GM13977 (cell line): ENCODE results near the gene DCUN1D1.

Experiments
- DNase-seq: peaks from one replicate; pipeline ENCODE4 v3.0.0; 2012; ENCODE audit warnings: low spot score
- in situ Hi-C: fragments of 300-500 bp; cut with MboI; formaldehyde crosslinking; loops from one replicate; pipeline ENCODE4 v1.12.0; 2022; ENCODE audit warnings: low sequenced_read_pairs, low pct_unique_long_range_greater_than_20kb, mixed read lengths, inconsistent platforms; ENCODE audit not compliant: unreplicated experiment
- TF ChIP-seq, protein P1 (sequence below): IDR thresholded peaks from 2 replicates; pipeline ENCODE4 v1.5.1; 2012; ENCODE audit warnings: mild to moderate bottlenecking, control low read depth; ENCODE audit not compliant: insufficient read depth; ENCODE audit errors: extremely low read depth, missing control alignments

Gene DCUN1D1

DNA sequence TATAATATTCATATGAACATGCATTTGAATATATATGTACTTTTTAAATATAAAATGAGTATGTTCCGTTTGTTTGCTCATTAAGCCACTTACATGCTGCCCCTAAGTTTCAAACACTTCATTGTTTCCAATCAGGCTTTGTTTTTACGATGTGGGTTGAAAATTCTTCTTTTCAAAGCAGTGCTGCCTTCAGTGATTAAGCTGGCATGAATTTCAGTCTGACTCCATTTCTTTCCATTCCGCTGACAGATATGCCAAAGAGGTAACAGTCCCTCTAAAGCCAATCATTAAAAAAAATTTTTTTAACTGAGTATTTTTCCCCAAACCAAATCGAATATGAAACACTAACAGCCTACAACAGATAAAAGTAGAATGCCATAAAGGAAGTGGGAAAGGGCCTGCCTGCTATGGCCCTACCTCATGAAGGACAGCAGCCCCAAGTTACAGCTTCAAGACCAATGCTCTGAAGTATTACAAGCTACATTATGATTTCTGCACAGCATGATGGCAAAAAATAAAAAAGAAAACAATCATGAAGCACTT, 40.0 kb downstream of the DCUN1D1 start:
- TF ChIP-seq, protein P1, sequence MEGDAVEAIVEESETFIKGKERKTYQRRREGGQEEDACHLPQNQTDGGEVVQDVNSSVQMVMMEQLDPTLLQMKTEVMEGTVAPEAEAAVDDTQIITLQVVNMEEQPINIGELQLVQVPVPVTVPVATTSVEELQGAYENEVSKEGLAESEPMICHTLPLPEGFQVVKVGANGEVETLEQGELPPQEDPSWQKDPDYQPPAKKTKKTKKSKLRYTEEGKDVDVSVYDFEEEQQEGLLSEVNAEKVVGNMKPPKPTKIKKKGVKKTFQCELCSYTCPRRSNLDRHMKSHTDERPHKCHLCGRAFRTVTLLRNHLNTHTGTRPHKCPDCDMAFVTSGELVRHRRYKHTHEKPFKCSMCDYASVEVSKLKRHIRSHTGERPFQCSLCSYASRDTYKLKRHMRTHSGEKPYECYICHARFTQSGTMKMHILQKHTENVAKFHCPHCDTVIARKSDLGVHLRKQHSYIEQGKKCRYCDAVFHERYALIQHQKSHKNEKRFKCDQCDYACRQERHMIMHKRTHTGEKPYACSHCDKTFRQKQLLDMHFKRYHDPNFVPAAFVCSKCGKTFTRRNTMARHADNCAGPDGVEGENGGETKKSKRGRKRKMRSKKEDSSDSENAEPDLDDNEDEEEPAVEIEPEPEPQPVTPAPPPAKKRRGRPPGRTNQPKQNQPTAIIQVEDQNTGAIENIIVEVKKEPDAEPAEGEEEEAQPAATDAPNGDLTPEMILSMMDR = no peak
- in situ Hi-C loops = no loop called here
- no peak for DNase-seq

DNA sequence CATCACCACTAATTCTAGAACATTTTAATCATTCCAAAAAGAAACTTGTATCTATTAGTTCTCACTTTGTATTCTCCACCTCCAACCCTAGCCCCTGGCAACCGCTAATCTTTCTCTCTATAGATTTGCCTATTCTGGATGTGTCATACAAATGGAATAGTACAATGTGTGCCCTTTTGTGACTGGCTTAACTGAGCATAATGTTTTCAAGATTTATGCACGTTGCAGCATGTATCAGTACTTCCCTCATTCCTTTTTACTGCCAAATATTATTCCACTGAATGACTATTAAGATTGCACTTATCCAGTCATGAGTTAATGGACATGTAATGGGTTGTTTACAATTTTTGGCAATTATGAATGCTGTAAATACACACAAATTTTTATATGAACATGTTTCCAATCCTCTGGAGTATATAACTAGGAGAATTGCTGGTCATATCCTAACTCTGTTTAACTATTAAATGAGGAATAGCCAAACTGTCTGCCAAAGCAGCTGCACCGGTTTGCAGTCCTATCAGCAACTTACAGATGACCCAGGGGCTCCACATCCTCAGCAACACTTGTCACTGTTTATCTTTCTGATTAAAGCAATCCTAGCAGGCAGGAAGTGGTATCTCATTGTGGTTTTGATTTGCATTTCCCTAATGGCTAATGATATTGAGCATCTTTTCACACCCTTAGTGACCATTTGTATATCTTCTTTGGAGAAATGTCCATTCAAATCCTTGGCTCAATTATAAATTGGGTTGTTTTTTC, 42.9 kb downstream of the DCUN1D1 start:
- TF ChIP-seq, protein P1 = no peak
- in situ Hi-C loops = no loop called here
- no peak for DNase-seq

DNA sequence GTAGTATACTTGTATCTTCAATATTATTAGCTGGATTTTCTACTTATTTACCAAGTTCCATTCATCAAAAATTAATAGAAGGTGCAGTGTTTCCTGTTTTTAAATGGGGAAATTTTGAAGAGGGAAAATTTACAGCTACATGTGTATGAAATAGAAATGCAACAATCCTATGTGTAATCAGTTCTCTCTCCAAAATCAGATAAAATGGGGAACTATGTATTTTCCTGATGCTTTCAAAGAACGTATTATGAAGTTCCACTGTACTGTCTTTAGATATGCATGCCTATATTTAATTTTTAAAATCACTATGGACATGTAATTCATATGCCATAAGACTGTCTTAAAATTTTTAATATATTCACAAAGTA, 43.4 kb downstream of the DCUN1D1 start:
- TF ChIP-seq, protein P1 = no peak
- in situ Hi-C loops = no loop called here
- DNase-seq = no peak

DNA sequence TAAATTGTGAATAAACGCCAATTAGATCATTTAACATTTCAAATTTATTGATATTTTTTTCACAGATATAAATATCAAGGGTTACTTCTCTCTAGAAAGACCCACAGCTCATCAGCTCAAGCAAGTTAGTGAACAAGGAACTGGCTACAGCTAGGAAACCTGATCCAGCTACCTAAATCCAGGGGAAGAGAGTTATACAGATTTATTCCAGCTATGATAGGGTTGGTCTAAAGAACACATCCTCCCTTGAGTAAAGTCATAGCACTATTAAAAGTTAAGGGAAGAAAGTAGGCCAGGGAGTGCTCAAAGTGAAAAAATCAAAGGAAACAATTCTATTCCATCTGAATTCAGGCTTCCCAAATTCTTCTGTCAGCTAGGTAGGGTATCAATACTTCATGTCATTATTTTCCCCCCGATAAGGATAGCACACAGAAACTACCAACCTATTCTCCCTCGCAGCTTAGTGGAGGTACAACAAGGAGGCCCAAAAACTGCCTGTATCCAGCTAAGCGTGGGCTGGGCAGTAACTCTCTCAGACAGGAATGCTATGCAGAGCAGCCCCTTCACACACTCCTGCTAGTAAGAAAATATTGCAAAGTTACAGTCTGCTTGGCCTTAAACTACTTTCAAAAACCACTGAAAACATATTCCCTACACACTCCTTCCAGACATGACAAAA, 44.0 kb downstream of the DCUN1D1 start:
- in situ Hi-C loops = no loop called here
- DNase-seq = no peak
- TF ChIP-seq, protein P1 = no peak

DNA sequence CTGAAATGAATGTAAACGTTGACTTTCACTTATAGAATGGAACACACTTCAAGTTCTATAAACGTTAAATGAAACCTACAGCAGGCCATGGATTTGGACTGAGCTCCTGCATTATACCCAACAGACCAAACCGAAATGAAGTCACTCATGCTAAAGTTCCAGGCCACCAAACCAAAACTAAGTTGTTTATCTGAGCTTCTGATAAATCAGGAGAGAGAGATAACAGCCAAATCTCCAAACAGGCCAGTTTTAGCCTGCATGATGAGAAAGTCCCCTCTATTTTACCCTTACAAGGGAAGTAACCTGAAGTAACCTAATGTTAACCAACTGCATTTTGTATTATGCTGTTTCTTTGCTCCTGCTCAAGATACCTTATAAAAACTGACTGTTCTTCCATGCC, 44.5 kb downstream of the DCUN1D1 start:
- in situ Hi-C loops = no loop called here
- DNase-seq = no peak
- TF ChIP-seq, protein P1 = no peak

- TF ChIP-seq, protein P1 = no peak
- no peak for DNase-seq
- in situ Hi-C loops = no loop called here
These were observed 54.4 kb downstream of the DCUN1D1 start for GRCh38 chr3:182925944-182926337.
